Uterus (tissue), 2 donors: ENCODE measurements around the gene PNO1.

Source experiments
- POLR2A ChIP-seq, 2 donors: fragments of 450-650 bp; IDR thresholded peaks; one replicate each; pipeline ENCODE4 v1.6.1; 2016; ENCODE audit warnings: antibody characterized with exemption in 2 of 2, mild to moderate bottlenecking in 1 of 2, moderate library complexity in 1 of 2
- TF ChIP-seq, protein P1 (sequence below), 4 experiments: fragments of 200-600 bp in 2 of 4; fragments of 450-650 bp in 2 of 4; sonication (generic) in 2 of 4; IDR thresholded peaks; one replicate each; pipeline ENCODE4 v1.5.1; 2016 to 2019; ENCODE audit warnings: antibody characterized with exemption in 4 of 4, mild to moderate bottlenecking in 2 of 4, moderate library complexity in 1 of 4

DNA sequence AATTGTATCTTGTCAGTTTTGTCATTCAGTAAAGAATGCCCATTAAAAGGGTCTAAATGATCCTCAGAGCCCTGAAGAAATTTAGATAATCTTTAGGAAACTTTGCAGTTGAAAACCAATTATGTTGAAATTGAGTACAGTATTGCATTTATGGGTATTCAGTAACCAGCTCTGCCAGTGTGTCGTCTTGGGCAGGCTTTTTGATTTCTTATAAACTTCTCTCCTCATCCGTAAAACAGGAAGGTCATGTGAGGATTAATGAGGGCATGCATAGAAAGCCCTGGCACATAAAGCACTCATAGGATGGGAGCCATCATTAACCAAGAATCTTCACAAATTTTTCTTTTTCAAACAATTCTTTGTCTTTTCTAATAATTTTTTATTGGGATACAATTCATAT, 14.8 kb downstream of the PNO1 start:
- TF ChIP-seq POLR2A (IDR thresholded peaks at IDR 0.05) = no peak
- TF ChIP-seq, protein P1, sequence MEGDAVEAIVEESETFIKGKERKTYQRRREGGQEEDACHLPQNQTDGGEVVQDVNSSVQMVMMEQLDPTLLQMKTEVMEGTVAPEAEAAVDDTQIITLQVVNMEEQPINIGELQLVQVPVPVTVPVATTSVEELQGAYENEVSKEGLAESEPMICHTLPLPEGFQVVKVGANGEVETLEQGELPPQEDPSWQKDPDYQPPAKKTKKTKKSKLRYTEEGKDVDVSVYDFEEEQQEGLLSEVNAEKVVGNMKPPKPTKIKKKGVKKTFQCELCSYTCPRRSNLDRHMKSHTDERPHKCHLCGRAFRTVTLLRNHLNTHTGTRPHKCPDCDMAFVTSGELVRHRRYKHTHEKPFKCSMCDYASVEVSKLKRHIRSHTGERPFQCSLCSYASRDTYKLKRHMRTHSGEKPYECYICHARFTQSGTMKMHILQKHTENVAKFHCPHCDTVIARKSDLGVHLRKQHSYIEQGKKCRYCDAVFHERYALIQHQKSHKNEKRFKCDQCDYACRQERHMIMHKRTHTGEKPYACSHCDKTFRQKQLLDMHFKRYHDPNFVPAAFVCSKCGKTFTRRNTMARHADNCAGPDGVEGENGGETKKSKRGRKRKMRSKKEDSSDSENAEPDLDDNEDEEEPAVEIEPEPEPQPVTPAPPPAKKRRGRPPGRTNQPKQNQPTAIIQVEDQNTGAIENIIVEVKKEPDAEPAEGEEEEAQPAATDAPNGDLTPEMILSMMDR (IDR thresholded peaks at IDR 0.05) = no peak
